Hematopoietic multipotent progenitor cell treated with erythropoietin and hydrocortisone succinate and interleukin-3 and kit ligand, for 17 days (in vitro differentiated cells): Measurements from ENCODE around the gene MAST4.
A peak's percentile ranks its signal among the peaks of the same experiment; 100 is the strongest.

Source experiments
- DNase-seq: peaks from one replicate; pipeline ENCODE4 v3.0.0-alpha.2; 2015; ENCODE audit warnings: low spot score

Gene MAST4

DNA sequence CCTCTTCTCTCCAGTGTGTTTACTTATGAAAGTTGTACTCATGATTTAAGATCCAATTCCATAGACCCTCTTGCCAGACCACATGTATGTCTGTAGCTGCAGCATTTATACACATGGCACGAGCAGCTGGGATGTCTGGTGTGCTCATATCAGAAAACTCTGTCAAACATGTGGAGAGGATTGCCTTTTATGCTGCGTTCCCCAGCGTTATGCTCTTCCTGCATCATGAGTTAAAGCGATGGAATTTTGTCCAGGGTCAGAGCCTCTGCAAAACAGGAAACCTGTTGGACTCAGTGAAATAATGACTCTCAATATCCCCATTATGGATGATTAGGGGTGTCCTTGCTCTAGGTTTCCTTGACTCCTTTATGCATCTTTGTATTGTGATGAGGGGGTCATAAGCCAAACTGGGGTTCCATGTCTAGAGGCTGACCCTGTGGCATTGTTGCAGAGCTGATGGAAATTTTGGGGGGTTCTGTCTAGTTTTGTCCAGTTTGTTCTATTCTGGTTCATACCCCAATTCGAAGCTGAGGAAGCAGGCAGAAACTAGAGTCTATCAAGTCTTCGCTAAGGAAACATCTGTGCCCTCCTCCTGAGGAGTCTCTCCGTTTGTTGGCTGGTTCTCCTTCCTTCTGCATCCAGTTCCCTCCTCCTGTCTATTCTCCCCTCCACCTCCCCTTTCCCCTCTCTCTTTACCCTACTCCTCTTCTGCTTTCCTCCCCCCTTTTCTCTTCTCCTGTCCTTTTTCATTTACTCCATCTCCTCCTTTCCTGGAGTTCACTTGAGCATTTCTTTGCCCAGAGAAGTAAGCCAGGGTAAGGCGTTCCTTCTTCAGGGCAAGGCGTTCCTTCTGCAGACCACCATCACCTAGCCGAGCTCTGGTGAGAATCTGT is 252.8 kb downstream of the MAST4 start:
- DNase-seq, result no peak

DNA sequence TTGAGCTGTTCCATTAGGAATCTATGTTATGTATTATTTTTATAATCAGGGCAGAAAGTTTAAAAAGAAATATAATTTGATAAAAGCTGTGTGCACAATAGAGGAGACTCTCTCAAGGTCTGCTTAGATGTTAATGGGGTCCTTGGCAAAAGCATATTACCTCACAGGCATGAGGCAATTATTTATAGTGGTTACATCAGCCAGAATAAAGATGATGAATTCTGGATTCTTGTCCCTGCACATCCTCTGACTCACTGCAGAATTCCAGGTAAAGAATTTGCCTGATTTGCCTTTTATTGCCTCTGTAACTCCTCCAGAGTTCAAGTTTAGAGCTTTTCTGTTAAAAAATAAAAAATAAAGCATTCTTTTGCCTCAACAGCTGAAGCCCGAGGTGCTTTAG is 253.6 kb downstream of the MAST4 start:
- no peak for DNase-seq

DNA sequence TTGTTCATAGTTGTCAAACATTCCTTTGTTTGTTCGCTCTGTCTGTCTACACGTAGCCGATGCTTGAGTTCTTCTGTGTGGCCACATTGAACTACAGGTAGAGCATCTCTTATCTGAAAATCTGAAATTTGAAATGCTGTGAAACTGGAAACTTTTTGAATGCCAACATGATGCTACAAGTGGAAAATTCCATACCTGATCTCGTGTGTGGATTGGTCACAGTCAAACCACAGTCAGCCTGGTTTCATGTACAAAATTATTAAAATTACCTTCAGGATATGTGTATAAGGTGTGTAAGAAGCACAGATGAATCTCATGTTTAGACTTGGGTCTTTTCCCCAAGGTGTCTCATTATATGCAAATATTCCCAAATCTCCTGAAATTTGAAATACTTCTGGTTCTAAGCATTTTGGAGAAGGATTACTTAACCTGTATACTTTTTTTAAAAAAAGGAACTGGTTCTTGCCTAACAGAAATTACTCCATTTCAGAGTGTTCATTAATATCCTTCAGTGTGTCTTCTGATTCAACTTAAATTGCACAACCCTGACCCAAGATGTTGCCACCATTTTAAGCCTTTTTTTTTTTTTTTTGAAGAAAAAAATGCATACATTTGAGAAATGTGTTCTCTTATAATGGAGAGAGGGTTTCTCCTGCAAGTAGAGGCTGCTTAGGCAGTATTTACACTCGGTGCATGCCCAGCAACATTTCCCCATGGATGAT is 254.3 kb downstream of the MAST4 start:
- no peak for DNase-seq

DNA sequence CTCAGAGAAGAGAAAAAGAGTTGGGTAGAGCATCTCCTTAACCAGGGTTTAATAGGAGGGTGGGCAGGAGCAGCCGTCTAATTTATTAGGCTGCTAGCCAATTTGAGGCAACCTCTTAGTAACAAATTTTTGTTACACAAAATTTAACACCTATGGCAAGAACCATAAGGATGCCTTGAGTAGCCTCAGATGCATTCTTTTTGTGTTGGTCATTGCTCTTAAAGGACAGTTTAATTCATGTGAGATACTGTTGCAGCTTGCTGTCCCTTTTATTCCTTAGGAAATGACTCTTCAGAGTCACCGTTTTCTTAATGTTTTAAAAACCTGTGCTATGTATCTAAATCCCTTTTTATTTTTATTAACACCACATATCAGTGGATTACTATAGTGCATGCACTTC is 255.1 kb downstream of the MAST4 start:
- DNase-seq, result no peak

DNA sequence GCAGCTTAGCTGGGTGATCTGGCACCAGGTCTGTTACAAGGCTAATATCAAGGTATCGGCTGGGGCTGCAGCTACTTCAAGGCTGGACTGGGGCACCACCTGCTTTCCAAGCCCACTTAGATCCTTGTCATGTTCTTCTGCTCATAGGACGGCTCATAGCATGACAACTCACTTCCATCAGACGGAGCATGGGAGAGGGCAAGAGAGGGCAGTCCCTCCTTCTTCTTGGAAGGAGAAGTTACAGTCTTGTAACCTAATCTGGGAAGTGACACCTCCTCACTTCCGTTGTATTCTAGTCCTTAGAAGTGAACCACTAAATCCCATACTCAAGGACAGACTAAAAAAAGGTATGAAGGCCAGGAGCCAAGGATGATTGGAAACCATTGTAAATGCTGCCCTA is 258.2 kb downstream of the MAST4 start:
- no peak for DNase-seq

DNA sequence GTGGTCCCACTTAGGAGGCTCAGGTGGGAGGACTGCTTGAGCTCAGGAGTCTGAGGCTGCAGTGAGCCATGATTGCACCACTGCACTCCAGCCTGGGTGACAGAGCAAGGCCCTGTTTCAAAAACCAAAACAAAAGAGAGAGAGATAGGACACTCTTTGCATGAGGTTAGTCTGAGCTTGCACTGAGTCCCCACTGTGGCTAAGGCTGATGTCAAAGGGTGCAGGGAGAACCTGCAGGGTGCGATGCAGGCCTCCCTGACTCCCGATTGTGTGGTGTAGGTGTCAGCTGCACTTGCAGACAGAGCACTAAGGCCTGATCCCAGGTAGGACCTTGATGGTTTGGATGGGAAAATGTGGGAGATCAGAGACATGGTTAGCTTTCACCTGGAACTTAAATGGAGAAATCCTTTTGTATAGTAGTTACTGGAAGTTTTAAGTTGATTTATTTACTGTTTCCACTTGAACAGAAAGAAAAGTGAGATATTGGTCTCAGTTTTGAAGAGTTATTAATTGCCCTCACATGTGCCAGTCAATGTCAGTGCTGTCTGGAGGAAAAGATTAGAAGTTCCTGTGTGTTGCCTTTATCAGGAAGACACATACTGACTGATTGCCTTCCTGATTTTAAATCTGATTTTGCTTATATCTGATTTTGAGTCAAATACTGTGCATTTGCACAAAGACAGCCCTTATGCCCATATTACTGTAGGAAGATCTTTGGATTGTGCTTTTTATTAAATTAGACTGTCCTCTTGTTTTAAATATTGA is 260.0 kb downstream of the MAST4 start:
- DNase-seq, result no peak

DNA sequence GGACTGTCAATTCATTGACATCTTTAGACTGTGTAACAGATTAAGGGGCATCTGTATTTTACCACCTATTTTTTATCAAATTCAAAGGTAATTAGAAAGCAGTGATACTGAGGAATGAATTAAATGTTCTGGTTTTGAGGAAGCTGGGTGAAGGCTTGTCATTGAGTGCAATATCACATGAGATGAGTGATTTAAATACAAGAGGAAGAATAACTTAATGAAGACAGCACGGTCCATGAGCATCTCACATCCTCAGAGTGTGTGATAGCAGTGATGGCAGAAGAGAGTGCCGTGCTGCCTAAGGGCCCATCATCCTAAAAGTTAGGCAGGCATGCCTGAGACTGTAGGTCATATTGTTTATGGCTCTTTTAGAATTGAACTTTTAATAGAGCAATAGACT is 263.3 kb downstream of the MAST4 start:
- no peak for DNase-seq

DNA sequence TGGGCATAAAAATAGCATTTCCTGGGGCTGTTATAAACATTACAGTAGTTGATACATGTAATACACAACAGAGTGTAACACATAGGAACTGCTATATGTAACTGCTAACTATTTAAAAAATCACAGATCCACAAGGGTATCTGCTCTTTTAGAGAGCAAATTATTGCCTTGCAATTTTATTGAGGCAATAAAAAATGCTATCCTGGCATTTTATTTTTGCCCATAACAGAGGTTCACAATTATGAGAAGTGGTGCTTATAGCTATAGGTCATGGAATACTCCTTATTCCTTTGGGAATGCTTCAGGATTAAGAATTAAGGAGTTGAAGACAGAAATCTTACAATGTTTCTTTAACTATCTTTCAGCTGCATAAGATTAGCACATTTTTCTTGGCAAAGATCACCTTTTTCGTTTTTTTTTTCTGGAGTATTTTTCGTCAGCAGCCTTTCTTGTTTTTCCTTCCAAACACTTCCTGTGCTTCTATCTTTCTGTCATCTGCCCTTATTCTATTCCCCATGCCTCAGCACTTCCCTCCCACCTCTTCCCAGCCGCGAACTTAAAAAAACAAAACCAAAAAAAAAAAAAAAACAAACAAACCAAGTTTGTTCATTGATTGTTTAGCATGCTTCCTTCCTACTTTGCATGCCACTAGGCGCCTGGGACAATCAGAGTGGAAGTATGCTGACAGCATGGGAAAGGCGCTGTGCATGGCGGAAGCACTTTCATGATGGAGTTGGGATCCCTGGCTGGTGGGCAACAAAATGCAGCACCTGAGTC is 264.2 kb downstream of the MAST4 start:
- no peak for DNase-seq

DNA sequence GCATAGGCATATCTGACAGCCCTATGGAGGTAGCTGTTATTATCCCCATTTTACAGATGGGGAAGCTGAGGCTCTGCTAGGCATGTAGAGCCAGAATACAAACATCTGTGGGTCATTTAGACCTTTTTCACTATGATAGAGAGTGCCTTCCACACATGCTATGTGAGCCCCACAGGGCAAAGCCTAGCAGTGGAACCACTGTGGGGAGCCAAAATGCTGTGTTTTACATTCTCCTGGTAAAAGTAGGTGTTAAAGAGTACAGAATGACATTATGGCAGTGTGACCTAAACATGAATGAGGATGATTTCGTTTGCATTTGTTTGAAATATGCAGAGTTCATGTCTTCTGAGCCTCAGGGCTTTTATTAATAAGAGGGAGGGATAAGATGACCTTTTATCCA is 265.2 kb downstream of the MAST4 start:
- no peak for DNase-seq

DNA sequence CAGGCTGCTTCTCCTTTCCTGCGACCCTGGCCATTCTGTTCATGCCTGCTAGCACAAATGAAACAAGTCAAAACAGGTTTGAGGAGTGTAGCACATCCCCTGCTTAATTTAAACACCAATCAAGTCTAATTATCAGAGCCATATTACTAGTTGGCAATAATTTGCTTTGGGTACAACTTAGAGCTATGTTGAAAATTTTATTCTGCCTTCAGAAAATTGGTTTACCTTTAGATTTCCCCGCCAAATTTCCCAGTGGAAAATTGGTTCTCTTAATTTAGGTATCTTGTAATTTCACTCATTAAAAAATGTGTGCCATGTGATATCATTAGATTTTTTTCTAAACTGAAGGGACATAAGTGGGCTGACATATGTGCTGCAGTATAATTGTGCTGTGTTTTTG is 265.8 kb downstream of the MAST4 start:
- no peak for DNase-seq

DNA sequence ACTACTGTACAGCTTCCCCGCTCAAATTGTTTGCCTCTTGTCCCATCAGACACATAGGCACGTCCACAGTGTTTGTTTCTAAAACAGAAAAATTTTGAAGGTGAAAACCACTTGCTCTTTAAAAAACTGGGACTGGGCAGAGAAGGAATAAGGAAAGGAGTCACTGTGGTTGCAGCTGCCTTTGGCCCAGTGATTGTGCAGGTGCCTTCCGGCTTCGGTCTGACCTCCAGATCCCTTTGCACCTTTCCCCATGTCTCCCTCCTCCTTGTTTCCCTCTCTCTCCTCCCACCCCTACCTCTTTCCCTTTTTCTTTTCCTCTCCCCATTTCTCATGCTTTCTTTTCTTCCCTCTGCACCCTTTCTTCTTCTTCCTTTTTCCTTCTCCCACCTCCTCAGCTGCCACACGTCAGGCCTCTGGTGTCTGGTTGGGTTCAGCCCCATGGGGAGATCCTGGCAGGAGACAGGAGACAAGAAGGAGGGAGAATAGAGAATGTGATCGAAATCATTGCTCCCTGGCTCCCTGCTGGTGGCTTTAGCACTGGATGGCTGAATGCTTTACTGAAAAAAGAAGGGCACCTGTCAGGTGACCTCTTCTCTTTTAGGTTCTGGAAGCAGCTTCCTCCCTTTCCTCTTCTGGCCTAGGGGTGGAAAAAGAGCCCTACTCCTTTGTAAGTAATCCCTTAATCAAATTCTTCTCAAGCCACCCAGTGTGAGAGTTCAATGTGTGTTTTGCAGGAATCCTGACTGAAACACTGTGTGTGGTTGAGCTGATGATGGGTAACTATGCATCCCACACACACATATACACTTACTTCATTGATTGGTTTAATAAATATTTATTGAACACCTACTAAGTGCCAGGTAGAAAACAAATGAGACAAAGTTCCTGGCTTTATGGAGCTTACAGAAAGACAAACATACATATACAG is 267.3 kb downstream of the MAST4 start:
- DNase-seq, result no peak

DNA sequence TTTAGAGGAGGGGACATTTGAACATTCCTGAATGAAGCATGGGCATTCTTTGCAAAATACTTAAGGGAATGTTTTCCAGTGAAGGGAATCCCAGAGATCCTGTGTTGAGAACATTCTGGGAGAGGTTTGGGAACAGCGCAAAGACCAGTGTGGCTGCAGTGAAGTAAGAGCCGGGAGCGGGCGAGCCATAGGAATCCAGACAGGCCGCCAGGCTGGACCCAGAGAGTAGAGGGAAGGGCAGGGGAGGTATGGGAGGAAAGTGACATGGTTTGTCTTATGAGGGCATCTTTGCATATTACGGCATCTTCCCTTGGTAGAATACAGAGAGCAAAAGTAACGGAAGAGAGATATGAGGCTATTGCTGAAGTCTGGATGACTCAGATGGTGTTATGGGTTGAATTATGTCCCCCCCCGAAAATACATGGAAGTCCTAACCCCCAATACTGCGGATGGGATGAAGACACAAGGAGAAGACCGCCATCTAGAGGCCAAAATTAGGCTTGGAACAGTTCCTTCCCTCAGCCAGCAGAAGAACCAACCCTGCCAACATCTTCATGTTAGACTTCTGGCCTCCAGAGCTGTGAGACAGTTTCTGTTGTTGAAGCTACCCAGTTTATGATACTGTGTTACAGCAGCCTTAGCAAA is 268.2 kb downstream of the MAST4 start:
- DNase-seq, result peak; percentile 46

DNA sequence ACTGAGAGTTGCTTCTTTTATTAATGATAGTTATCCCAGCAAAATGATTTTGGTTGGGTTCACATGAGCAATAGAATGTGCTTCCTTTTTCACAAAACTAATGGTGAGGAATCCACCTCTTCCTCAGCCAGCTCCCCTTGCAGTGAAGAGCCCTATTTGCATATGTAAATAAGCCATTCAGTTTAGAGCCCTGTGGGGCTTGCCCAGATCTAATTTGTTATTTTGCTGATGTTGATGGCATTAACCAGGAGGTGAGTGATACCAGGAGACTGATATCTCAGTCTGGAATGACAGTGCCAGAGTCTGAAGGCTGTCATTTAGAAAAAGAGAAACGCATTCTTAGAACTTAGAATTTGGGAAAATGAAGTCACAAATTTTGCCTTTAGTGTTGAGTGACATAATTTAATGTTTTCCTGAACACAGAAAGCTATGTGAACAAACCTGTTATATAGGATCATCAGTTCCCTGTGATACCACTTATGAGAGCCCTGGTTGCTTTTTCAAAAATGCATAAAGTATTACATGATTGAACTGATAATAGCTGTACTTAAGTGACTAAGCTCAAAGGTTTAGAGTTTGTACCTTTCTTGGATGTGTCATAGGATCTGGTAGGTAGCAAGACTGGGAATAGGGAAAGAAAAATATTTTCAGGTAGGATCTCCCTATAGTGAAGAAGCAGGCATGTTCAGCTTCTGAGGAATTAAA is 271.6 kb downstream of the MAST4 start:
- no peak for DNase-seq

DNA sequence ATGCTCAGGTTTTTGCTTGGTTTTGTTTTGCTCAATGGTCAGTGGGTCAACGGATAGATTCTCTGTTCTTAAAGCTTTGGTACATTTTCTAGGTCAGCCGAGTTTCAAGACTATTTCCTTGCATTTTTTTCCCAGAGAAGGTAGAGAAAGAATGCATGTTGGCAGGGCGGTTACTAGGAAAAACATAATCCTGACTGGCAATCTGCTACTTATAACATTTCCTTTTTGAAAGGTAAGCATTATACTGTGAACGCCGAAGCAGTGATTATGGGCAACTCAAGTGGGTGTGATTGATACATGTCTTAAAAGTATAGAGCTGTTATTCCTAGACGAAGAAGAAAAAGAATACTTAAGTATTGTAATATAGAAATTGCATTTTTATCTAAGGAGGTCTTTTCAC is 273.2 kb downstream of the MAST4 start:
- no peak for DNase-seq

DNA sequence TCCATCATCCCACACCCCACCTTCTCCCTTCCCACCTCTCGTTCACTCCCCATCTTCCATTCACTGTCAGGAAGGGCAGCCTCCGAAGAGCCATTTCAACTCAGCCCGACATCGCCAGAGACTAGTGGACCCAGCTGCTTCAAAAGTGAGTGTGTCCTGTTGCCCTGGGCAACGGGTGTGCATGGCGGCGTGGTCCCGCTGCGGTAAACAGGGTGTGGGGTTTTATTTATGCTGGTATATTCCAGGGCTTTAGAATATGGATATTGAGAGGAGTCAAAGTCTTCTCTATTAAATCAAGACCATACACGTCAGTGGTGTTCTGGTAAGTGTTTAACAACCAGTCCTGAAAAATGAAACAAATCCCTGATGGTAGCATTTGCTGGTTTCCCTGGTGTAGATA is 274.5 kb downstream of the MAST4 start:
- DNase-seq, result no peak

DNA sequence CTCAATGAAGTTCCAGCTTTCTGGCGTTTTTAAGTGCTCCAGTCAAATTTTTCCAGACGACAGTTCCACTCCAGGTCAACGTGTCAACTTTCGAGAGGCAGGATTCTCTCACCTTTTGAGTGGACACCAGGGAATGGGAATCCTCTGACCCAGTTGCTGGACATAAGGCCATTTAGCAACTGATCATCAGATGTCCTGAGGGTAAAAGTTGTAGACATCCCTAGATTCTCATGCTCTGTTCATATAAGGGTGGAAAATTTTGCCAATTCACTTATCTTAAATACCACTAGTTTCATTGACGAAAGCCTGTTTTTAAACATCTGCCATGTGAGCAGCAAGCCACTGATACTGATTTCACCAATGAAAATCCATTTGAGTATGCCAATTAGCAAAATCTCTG is 275.5 kb downstream of the MAST4 start:
- DNase-seq, result no peak

DNA sequence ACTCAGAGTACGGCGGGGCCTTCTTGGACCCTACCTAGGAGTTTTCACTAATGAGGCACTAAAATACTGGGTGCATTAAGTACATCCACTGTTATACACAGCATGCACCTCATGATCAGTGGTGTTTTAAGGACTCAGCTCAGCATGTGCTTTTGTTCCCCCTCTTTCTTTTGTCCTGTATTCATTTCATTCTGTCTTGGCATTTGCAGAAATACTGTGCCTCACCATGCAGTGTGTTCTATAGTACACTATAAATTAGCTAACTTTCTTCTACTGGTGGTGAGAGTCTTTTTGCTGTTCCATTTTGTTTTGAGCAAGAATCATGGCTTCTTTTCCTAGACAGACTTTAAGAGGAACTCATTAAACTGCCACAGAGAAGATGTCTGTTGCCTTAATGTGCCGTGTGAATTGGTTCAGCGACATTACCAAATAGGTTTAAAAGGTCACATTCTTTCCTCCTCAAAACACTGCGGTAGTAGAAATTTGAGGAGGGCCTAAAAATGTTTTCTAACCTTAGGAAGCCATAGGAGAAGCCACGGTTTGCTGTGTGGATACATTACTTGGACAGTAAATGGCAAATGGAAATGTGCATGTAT is 276.6 kb downstream of the MAST4 start:
- no peak for DNase-seq

DNA sequence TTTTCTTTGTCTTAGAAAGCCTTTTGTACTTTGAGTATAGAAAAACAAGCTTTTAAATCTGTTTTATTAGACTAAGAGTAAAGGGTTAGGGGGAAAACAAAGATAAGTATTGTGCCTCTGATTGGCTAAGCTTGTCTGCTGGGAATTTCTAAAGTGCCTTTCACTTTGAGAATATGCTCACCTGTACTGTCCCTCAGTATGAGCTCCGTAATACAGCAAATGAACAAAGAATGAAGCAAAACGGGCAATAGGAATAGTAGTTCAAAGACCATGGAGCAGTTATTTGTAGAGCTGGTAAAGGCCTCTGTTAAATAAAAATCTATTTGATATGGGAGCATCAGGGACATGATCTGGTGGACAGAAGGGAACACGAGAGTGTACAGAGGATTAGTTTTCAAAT is 277.8 kb downstream of the MAST4 start:
- no peak for DNase-seq

DNA sequence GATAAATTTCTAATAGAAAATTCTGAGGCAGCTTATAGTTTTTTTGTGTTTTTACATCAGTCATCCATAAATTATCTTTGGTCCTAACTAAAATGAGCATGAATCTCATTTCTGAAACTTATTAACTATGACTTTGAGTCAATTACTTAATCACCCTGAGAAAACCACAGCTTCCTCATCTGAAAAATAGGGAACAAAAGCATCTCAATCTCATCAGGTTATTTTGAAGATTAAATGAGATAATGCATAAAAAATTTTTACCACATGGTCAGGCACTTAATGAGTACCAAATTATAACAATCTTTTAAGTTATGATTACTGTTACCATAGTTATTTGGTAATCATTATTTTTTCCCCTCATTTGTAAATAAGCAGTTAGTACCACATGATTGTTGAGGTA is 279.1 kb downstream of the MAST4 start:
- DNase-seq, result no peak
